ENCODE measurements around the gene SLC35G2.
"Not testable (repeated sequence)": the region's sequence is repeated elsewhere in the genome, so short reads cannot be mapped to it uniquely, and the experiment has no call there.

Gene SLC35G2

DNA sequence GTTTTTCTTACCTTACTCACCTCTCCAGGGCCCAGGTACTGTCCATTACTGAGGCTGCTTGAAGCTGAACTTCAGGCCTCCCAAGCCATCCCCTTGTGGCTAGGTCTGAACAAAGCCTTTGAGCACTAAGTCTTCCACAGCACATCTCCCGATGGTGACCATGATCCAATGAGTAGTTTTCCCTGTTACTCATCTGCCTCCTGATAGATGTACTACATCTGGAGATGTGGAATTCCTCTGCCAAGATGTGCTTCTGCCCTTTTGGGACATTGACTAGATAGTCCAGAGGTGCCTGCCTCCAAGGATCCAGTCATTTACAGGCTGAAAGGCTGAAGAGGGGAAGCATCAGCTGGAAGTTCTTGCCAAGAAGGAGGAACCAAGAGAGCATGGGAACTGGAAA, 28.9 kb upstream of the SLC35G2 start:
- no peak overlapping the region for H3K27ac ChIP-seq
- TF ChIP-seq, protein P1, sequence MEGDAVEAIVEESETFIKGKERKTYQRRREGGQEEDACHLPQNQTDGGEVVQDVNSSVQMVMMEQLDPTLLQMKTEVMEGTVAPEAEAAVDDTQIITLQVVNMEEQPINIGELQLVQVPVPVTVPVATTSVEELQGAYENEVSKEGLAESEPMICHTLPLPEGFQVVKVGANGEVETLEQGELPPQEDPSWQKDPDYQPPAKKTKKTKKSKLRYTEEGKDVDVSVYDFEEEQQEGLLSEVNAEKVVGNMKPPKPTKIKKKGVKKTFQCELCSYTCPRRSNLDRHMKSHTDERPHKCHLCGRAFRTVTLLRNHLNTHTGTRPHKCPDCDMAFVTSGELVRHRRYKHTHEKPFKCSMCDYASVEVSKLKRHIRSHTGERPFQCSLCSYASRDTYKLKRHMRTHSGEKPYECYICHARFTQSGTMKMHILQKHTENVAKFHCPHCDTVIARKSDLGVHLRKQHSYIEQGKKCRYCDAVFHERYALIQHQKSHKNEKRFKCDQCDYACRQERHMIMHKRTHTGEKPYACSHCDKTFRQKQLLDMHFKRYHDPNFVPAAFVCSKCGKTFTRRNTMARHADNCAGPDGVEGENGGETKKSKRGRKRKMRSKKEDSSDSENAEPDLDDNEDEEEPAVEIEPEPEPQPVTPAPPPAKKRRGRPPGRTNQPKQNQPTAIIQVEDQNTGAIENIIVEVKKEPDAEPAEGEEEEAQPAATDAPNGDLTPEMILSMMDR (IDR thresholded peaks at IDR 0.05): no peak
- no peak for TF ChIP-seq ZFX (IDR thresholded peaks at IDR 0.05; ENCODE audit: borderline replicate concordance)

DNA sequence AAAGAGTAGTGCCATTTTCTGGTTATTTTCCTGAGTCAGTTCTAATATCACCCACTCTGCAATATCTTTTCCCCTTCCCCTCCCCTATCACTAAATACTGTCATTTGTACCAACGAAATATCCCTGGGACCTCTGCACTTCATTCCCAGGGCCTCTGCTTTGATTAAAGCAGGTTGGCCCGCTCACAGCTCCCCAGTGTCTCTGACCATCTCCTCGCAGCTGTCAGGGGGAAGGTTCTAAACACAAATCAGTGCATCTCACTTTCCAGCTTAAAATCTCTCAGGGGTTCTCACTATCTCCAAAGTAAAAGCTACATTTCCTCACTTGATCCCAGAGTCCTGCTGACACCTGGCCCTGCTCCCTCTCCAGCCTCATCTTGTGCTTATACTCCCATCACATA, 28.1 kb upstream of the SLC35G2 start:
- no peak overlapping the region for H3K27ac ChIP-seq
- TF ChIP-seq, protein P1 (IDR thresholded peaks at IDR 0.05): no peak
- no peak for TF ChIP-seq ZFX (IDR thresholded peaks at IDR 0.05; ENCODE audit: borderline replicate concordance)

DNA sequence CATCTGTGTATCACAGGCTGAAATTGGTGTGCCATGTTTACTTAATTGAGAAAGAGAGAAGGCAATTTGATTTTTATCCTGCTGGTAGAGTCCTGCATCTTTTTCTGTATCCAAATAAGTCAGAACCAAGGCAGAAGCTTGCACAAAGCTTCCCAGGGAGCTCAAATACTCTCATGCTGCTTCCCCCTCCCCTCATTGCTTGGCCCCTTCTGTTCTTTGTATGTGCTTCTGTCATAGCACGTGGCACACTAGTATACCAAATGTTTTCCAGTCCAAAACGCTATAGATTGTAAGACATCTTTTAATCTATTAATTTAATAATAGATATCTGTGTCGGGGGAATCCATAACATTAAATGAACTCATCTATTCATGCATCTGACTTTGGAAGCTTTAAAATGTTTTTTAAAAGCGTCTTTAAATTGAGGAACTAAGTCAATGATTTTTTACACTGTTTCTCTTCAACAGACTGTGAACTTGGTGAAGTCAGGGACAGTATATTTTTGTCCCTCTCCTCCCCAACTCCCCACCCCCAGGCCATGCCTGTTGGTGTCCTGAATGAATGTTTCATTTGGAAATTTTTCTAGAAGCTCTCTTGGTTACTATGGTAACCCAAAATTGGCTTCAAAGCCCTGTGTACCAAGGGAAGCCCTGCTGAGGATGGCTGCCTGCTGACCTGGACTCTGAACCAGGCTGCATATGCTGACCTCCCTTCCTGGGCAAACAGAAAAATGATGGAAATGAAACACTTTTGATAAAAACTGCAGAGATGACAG, 26.2 kb upstream of the SLC35G2 start:
- no peak for TF ChIP-seq ZFX (IDR thresholded peaks at IDR 0.05; ENCODE audit: borderline replicate concordance)
- TF ChIP-seq, protein P1 (IDR thresholded peaks at IDR 0.05): no peak
- no peak overlapping the region for H3K27ac ChIP-seq

DNA sequence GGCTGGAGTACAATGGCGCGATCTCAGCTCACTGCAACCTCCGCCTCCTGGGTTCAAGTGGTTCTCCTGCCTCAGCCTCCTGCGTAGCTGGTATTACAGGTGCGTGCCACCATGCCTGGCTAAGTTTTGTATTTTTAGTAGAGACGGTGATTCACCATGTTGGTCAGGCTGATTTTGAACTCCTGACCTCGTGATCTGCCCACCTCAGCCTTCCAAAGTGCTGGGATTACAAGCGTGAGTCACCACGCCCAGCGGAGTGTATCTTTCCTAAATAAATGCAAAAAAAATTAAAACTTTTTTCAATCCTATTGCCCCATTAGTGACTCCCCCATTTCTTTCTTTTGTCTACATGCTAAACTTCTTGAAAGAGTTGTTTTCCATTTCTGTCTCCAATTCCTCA, 17.8 kb upstream of the SLC35G2 start:
- not testable (repeated sequence) for H3K27ac ChIP-seq

DNA sequence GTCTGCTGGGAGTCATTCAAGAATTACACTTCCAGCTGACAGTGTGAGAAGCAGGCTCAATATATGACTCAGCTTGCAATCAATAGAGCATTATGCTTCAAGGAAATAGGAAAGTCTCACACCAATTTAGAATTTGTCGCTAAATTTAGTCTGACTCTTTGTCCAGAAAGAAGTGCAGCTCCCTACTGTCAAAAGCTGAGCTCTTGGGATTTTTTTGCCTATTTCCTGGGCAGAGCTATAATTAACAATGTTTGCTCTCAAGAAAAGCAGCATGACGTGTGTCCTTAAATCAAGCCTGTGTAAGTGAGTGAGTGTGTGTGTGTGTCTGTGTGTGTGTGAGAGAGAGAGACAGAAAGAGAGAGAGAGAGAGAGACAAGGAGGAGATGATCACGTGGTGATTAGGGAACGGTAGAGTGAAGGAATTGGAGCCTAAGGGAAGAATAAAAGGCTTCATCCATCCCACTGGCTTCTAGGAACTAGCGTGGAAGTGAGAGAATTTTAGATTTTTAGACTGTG, 16.4 kb upstream of the SLC35G2 start:
- TF ChIP-seq, protein P1 (IDR thresholded peaks at IDR 0.05): no peak
- TF ChIP-seq ZFX (IDR thresholded peaks at IDR 0.05; ENCODE audit: borderline replicate concordance): no peak
- no peak overlapping the region for H3K27ac ChIP-seq

DNA sequence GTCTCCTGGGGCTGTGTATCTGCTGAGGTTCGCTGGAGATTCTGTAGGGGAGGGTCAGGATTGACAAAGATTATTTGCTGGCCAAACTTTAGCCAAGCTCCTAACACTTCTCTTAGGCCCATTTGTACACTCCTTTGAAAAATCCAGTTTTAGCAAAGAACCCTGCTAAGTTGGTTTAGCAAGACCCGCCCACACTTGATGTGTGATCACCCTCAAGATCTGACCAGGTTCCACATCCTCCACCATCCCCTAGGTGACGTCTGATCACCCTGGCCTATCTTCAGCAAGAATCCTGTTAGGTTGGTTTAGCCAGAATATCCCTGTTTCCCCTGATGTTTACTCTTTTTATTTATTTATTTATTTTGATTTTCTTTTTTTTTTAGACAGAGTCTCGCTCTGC, 14.8 kb upstream of the SLC35G2 start:
- no peak overlapping the region for H3K27ac ChIP-seq
- TF ChIP-seq, protein P1 (IDR thresholded peaks at IDR 0.05): no peak
- TF ChIP-seq ZFX (IDR thresholded peaks at IDR 0.05; ENCODE audit: borderline replicate concordance): no peak

DNA sequence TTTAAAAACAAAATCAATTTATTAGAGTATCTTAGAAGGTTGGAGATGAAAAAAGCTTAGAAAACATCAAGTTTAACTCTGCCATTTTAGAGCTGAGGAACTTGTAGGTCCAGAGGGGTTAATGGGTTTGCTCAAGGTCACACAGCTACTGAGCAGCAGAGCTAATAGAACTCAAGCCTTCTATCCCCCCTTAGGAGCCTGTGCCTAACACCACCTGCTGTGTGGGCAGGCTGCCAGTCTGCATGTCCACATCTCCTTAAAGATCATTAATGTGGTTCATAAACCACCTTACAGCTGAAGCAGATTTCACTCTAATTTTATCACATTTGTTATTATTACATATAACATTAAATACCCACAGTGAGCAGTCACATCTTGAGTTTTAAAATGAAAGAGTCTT, 14.1 kb upstream of the SLC35G2 start:
- no peak overlapping the region for H3K27ac ChIP-seq
- TF ChIP-seq, protein P1 (IDR thresholded peaks at IDR 0.05): no peak
- TF ChIP-seq ZFX (IDR thresholded peaks at IDR 0.05; ENCODE audit: borderline replicate concordance): no peak

Data from 22Rv1 (cell line).